NCI-H2196 (cell line): ENCODE results near the gene NTN5.
"Not testable (repeated sequence)": the region's sequence is repeated elsewhere in the genome, so short reads cannot be mapped to it uniquely, and the experiment has no call there.

ENCODE experiments used
- DNase-seq: peaks from one replicate; lab custom pipeline; 2025; ENCODE audit not compliant: unreplicated experiment; lab: John Stamatoyannopoulos, UW

NTN5 gene

GRCh38 chr19:48672994-48673393 lies at the start of gene NTN5:
Gene NTN5, minus strand, starts transcription at chr19:48673017. Its CDS starts 2,031 bp downstream, at chr19:48670986.
- DNase-seq: no peak

GRCh38 chr19:48722196-48722708 lies 49.4 kb upstream of the NTN5 start:
- no peak for DNase-seq

GRCh38 chr19:48720613-48721296 lies 47.9 kb upstream of the NTN5 start:
- peak; percentile 98 for DNase-seq

- no peak for DNase-seq
Measured at GRCh38 chr19:48720251-48720612, 47.4 kb upstream of the NTN5 start.

GRCh38 chr19:48719263-48720171 lies 46.7 kb upstream of the NTN5 start, which contains the start of gene MAMSTR:
Gene MAMSTR, minus strand, starts transcription at chr19:48719725. Its CDS starts 694 bp downstream, at chr19:48719031.
- no peak for DNase-seq

- no peak for DNase-seq
Measured at GRCh38 chr19:48718711-48719231, 46.0 kb upstream of the NTN5 start.

- not testable (repeated sequence) for DNase-seq
Measured at GRCh38 chr19:48718106-48718505, 45.3 kb upstream of the NTN5 start.

GRCh38 chr19:48716562-48717291 lies 43.9 kb upstream of the NTN5 start:
- peak; percentile 44 for DNase-seq

- DNase-seq: no peak
Measured at GRCh38 chr19:48715681-48716171, 42.9 kb upstream of the NTN5 start.

- DNase-seq: no peak
Measured at GRCh38 chr19:48714759-48715675, 42.2 kb upstream of the NTN5 start.

- DNase-seq: peak; percentile 99
Measured at GRCh38 chr19:48713864-48714755, 41.3 kb upstream of the NTN5 start.

- peak; percentile 19 for DNase-seq
Measured at GRCh38 chr19:48713041-48713863, 40.4 kb upstream of the NTN5 start.

GRCh38 chr19:48711106-48711662 lies 38.4 kb upstream of the NTN5 start:
- no peak for DNase-seq

GRCh38 chr19:48708471-48708870 lies 35.7 kb upstream of the NTN5 start:
- no peak for DNase-seq

- no peak for DNase-seq
Measured at GRCh38 chr19:48705431-48705830, 32.6 kb upstream of the NTN5 start.

- DNase-seq: no peak
Measured at GRCh38 chr19:48703316-48703715, 30.5 kb upstream of the NTN5 start.

- no peak for DNase-seq
Measured at GRCh38 chr19:48702701-48703100, 29.9 kb upstream of the NTN5 start.

GRCh38 chr19:48698046-48698445 lies 25.2 kb upstream of the NTN5 start:
- no peak for DNase-seq
